HG03159 (cell line): ENCODE results near the gene NAP1L4.

ENCODE experiments used
- ATAC-seq: cut with Tn5 transposase; IDR thresholded peaks from one replicate; pipeline ENCODE4 v1.9.1; 2021; ENCODE audit warnings: mild to moderate bottlenecking, moderate library complexity; ENCODE audit not compliant: unreplicated experiment

Gene NAP1L4, protein sequence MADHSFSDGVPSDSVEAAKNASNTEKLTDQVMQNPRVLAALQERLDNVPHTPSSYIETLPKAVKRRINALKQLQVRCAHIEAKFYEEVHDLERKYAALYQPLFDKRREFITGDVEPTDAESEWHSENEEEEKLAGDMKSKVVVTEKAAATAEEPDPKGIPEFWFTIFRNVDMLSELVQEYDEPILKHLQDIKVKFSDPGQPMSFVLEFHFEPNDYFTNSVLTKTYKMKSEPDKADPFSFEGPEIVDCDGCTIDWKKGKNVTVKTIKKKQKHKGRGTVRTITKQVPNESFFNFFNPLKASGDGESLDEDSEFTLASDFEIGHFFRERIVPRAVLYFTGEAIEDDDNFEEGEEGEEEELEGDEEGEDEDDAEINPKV

GRCh38 chr11:2992234-2992996 is at the start of gene NAP1L4:
Gene NAP1L4, minus strand, starts transcription at chr11:2992329. Its CDS starts 13,109 bp downstream, at chr11:2979220.
- ATAC-seq, result peak; percentile 82

DNA sequence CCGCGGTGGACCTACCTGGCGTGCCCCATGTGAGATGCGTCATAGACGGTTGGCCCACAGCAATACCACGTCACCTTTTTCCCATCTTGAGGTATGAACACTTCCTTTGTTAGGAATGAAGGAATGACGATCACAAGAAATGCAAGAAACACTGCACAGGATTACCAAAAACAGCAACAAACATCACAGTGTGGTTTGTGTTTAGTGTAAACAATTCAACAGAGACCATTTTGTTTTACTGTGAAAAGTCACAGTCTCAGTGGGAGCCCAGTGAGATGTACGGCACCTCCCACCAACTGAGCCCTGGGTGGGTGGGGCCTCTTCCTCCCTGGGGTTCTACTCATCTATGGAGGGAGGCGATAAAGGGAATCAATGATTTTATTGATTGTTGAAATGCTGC is 48.8 kb upstream of the NAP1L4 start:
- ATAC-seq, result no peak

DNA sequence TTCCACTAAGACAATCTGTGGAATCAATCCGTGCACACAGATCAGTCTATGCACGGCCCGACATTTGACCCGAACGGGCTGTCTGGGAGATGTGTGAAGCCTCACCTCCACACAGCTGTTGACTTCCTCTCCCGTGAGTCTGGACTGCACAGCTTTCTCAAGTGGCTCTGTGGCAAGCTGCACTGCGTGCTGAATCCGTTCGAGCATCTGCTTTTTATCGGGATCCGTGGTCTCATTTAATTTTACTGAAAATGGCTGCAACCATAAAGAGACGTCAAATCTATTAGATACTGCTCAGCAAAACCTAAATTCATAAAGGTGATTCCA is 45.8 kb upstream of the NAP1L4 start:
- ATAC-seq, result no peak

DNA sequence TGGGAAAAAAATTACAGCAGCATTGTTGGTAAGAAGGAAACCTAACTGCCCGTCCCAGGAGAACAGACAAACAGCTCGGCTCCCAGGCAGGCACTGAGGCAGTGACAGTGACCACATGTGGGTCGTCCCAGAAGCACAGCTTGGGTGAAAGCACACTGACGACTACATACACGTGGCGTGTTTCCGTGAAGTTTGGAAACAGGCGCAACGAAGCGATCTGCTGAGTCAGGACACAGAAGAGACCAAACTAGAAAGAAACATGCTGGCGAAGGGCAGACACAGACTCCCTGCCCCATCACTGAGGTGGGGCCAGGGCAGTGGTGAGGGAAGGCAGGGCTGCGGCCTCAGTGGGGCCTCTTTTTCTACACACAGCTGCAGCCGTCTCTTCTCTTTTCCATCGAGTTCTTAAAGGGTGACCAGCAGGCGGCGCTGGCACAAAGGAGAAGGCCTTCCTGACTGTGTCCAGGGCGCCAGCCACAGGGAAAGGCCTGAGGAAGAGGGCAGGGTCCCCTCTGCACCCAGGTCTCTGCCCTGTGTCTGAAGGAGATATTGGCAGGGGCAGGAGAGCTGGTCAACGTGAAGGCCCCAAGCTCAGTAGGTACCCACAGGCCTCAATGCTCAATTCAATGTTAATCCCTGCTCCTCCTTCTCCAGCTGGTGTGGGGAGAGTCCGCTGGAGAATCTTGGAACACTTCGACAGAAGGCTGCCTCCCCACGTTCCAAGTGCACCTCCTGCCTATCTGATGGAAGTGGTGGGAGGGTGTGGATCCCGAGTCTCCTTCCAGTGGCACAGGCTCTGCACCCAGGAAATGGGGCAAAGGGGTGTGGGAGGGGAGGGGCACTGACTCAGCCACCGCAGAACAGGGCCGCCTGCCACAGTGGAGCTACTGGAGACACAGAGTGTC is 45.2 kb upstream of the NAP1L4 start:
- ATAC-seq, result no peak

DNA sequence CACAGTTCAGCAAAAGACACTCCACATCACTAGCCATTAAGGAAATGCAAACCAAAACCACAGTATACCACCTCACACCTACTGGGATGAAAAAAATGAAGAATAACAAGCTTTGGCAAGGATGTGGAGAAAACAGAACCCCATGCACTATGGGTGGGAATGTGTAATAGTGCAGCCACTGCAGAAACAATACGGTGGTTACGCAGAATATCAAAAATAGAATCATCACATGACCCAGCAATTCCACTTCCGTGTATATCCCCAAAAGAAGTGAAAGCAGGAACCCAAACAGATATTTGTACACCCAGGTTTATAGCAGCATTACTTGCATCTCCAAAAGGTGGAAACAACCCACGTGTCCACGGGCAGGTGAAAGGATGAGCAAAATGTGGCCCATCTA is 44.3 kb upstream of the NAP1L4 start:
- ATAC-seq, result no peak

DNA sequence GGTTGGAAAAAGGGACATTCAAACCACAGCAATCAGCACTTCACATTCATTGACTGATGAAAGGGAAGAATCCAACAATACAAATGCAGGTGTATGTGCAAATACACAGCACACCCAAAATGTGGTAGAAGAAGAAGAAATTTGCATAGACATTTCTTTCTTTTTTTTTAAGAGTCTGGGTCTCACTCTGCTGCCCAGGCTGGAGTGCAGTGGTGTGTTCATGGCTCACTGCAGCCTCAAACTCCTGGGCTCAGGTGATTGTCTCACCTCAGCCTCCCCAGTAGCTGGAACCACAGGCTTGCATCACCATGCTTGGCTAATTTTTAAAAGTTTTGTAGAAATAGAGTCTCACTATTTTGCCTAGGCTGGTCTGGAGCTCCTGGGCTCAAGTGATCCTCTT is 43.2 kb upstream of the NAP1L4 start:
- no peak for ATAC-seq

DNA sequence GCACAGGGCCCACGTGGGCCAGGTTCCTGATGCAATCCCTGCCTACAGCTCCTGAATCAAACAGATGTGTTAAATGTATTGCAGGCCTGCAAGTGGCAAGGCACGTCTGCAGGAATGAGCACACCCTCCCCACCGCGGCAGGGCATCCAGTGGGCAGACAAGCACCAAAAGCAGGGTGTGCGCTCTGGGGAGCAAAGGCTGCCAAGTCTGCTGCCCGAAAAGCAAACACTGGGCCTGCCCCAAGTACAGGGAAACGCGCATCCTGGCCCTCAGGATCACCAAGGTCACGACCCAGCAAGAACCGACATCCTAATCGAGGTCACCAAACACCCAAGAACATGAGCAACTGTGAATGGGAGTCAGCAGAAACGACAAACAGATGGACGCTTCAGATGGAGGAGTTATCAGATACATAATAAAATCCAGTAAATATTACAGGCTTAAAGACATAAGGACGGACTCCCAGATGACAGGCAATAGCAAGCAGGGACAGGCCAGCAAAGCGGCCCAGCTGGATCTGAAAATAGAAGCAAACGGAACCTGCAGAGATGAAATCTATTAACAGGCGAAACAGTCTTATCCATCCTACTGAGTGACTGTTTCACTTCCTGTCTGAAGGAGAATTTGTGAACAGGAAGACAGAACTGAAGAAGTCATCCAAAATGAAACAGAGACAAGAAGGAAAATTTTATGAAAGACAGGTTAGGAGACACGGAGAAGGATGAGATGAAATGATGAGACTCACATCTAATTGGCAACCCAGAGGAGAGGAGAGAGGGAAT is 38.4 kb upstream of the NAP1L4 start:
- ATAC-seq, result no peak

DNA sequence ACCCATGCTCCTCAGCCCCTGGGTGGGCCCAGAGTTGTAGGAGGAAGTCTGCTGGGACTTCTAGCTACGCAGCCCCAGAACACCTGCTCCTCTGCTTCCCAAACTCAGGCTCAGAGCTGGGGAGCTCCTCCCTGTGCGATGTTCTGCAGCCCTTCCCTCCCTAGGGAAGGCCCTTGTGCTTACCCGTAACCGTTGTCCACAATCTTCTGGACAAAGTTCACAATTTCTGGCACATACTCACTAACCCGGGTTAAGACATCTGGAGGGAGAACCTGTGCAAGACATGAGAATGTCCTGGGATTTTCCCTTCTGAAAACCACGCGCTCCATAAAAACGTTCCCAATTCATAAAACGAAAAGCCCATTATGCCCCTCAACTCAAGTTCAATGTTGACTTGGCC is 36.7 kb upstream of the NAP1L4 start:
- ATAC-seq, result no peak

DNA sequence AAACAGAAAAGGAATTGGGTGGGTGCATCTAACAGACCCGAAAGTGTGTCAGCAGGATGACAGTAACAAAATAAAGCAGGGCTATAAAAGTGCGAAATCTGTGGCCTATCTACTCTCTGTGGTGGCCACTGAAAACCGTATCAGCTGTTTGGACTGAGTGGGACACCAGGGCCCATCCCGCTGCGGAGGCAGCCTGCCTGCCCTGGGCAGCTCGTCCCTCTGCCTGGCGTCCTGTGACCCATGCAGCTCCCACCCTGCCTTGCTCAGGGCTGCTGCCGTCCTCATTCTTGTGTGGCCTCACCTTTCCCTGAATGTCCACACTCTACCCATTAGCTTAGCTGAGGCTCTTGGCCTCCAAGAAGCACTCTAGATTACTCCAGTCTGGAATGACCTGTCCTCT is 34.7 kb upstream of the NAP1L4 start:
- no peak for ATAC-seq

- no peak for ATAC-seq
Measured at GRCh38 chr11:3022982-3023381, 30.9 kb upstream of the NAP1L4 start.

- peak; percentile 60 for ATAC-seq
Measured at GRCh38 chr11:3022300-3022967, 30.3 kb upstream of the NAP1L4 start.

DNA sequence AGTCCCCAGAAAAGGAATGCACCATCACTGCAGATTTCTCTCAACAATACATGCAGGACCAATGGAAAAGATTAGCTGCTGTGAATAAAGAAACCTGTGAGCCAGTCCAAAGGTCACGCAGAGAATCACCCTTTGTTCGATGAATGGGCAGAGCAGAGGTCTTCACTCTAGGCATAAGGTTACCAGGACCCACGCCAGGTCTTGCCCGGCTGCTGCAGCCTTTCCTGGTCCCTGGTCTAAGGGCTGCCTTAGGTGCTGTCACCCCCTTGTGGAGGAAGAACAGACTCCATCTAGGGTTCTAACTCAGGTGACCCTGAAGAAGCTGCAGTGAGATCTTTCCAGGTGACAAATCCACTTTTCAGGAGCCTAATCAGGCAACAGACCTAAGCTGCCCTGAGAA is 29.0 kb upstream of the NAP1L4 start:
- no peak for ATAC-seq

GRCh38 chr11:3020011-3020410 is 27.9 kb upstream of the NAP1L4 start:
- no peak for ATAC-seq

DNA sequence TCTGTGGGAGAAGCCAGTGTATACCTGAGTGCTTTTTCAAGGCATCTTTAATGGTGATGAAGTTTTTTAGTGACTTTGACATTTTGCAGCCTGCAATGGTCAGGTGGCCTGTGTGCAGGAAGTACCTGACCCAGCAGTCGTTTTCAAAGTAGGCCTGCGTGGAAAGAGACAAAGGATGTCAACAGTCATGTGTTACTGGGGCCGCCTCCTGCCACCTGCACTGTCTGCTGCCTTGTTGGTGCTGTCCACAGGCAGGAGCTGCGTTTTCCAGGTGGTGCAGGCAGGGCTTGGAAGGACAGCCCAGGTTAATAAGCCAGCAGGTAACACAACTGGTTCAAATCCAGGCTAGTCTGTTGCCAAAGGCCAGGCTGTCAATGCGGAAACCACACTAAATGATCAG is 26.5 kb upstream of the NAP1L4 start:
- no peak for ATAC-seq

- ATAC-seq, result no peak
Measured at GRCh38 chr11:3016861-3017260, 24.7 kb upstream of the NAP1L4 start.

DNA sequence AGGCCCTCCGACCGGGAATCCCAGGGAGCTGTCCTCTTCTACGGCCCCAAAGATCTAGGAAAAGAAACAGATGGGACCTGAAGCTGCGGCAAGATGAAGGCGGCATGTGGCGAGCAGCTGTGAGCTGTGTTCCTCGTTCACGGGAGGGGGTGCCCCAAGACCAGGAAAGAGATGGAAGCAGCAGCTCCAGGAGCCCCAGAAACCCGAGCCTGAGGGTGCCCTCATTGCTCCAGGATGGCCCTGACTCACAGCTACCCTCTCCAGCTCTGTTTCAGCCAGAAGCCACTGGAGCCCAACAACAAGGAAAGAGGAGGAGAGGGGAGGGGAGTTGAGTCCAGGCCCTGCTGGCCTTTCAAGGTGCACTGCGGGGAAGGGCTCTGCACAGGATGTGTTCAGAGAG is 23.7 kb upstream of the NAP1L4 start:
- ATAC-seq, result no peak

- ATAC-seq, result no peak
Measured at GRCh38 chr11:3014943-3015342, 22.8 kb upstream of the NAP1L4 start.

GRCh38 chr11:3014057-3014938 is 22.2 kb upstream of the NAP1L4 start:
- ATAC-seq, result no peak
